ENCODE measurements around the gene PLK5. TPM values are rescaled to one million over a fixed set of nuclear protein-coding genes. Genes with fewer than 3 reads are reported as not detected.

The PLK5 gene
- total and polyA plus RNA-seq, 2 donors (not counting 1 experiment from before 2014, with no cell fraction given): not detected

- Histone ChIP-seq H3K9ac (ENCODE audit: low read length) (no peak overlapping the region), H3K4me3 (ENCODE audit: control extremely low read depth in 1 of 5, extremely low read depth in 1 of 5, insufficient read depth in 1 of 5, low read depth in 2 of 5, low read length in 4 of 5) (no peak overlapping the region), H3K27ac (ENCODE audit: low read length in 2 of 2) (no peak overlapping the region), H2AFZ (ENCODE audit: insufficient read depth, low read depth, low read length, poor library complexity, severe bottlenecking) (no peak overlapping the region), H3K9me3 (ENCODE audit: control extremely low read depth in 1 of 3, control insufficient read depth in 2 of 3, insufficient read depth in 1 of 3, low read length in 2 of 3) (peaks cover 0 to 51% (median 7%) of the 10 kb centered on the region in 3 donors), H3K27me3 (replicated peaks in 1 of 4; ENCODE audit: control extremely low read depth in 1 of 4, control insufficient read depth in 3 of 4, insufficient read depth in 4 of 4, low read length in 3 of 4) (peaks cover 0 to 76% (median 18%) of the 10 kb centered on the region in 4 experiments), H4K20me1 (ENCODE audit: control insufficient read depth, insufficient read depth, low read length, poor library complexity, severe bottlenecking) (no peaks in the 10 kb centered on the region), H3K36me3 (replicated peaks in 1 of 2; ENCODE audit: control extremely low read depth in 1 of 2, control insufficient read depth in 1 of 2, extremely low read depth in 1 of 2, insufficient read depth in 2 of 2, low read length in 1 of 2) (no peaks in the 10 kb centered on the region), H3K79me2 (ENCODE audit: control insufficient read depth, insufficient read depth, low read length) (no peaks in the 10 kb centered on the region), H3K4me2 (replicated peaks; ENCODE audit: low read depth, low read length, poor library complexity, severe bottlenecking) (no peak overlapping the region), H3K4me1 (ENCODE audit: control insufficient read depth in 2 of 2, insufficient read depth in 2 of 2, low read length in 2 of 2) (peaks cover 21 to 22% of the 10 kb centered on the region in 2 donors)
- TF ChIP-seq, protein P1, sequence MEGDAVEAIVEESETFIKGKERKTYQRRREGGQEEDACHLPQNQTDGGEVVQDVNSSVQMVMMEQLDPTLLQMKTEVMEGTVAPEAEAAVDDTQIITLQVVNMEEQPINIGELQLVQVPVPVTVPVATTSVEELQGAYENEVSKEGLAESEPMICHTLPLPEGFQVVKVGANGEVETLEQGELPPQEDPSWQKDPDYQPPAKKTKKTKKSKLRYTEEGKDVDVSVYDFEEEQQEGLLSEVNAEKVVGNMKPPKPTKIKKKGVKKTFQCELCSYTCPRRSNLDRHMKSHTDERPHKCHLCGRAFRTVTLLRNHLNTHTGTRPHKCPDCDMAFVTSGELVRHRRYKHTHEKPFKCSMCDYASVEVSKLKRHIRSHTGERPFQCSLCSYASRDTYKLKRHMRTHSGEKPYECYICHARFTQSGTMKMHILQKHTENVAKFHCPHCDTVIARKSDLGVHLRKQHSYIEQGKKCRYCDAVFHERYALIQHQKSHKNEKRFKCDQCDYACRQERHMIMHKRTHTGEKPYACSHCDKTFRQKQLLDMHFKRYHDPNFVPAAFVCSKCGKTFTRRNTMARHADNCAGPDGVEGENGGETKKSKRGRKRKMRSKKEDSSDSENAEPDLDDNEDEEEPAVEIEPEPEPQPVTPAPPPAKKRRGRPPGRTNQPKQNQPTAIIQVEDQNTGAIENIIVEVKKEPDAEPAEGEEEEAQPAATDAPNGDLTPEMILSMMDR (IDR thresholded peaks at IDR 0.05): no peak
- TF ChIP-seq EZH2 (IDR thresholded peaks at IDR 0.05; ENCODE audit: borderline replicate concordance, insufficient read depth, low read depth, low read length, poor library complexity, severe bottlenecking): no peak
- ATAC-seq (ENCODE audit: low read depth) (no peak), DNase-seq (no peak)
- ChIA-PET POLR2A (no interaction called here), CTCF (no interaction called here)
- Mint-ChIP-seq H3K4me1 (peaks cover 11% of the 10 kb centered on the region), H3K9me3 (ENCODE audit: insufficient read depth) (no peaks in the 10 kb centered on the region), H3K27ac (no peak overlapping the region), H3K27me3 (peaks cover 37% of the 10 kb centered on the region), H3K4me3 (no peak overlapping the region)
- 42% methylated on average over 23 of the region's 25 CpGs for WGBS (ENCODE audit: insufficient coverage)
- intact Hi-C loops (cut with micrococcal nuclease): no loop called here
Observed at GRCh38 chr19:1510442-1510806, 13.5 kb upstream of the PLK5 start.

DNA sequence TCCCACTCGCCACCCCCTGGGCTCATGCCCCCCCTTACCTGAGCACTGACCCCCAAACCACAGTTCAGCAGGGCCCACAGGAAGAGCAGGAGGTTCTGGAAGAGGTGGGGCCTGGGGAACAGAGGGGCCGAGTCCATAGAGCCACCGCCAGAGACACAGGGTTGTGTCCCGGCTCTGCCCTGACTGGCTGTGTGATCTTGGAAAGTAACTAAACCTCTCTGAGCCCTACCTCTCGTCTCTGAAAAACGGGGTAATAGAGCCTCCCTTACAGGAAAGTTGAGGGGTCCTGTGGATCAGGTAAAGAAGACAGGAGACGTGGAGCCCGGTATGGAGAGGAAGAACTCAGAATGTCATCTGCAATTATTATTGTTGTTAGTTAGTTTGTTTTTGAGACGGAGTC, 13.1 kb upstream of the PLK5 start:
- Histone ChIP-seq H3K4me2 (replicated peaks; ENCODE audit: low read depth, low read length, poor library complexity, severe bottlenecking) (no peak overlapping the region), H3K27me3 (replicated peaks in 1 of 4; ENCODE audit: control extremely low read depth in 1 of 4, control insufficient read depth in 3 of 4, insufficient read depth in 4 of 4, low read length in 3 of 4) (peaks cover 0 to 75% (median 17%) of the 10 kb centered on the region in 4 experiments), H3K9ac (ENCODE audit: low read length) (no peak overlapping the region), H3K4me1 (ENCODE audit: control insufficient read depth in 2 of 2, insufficient read depth in 2 of 2, low read length in 2 of 2) (peaks cover 21 to 22% of the 10 kb centered on the region in 2 donors), H3K27ac (ENCODE audit: low read length in 2 of 2) (no peak overlapping the region), H3K36me3 (replicated peaks in 1 of 2; ENCODE audit: control extremely low read depth in 1 of 2, control insufficient read depth in 1 of 2, extremely low read depth in 1 of 2, insufficient read depth in 2 of 2, low read length in 1 of 2) (no peaks in the 10 kb centered on the region), H4K20me1 (ENCODE audit: control insufficient read depth, insufficient read depth, low read length, poor library complexity, severe bottlenecking) (no peaks in the 10 kb centered on the region), H3K9me3 (ENCODE audit: control extremely low read depth in 1 of 3, control insufficient read depth in 2 of 3, insufficient read depth in 1 of 3, low read length in 2 of 3) (peaks cover 0 to 48% (median 7%) of the 10 kb centered on the region in 3 donors), H3K4me3 (ENCODE audit: control extremely low read depth in 1 of 5, extremely low read depth in 1 of 5, insufficient read depth in 1 of 5, low read depth in 2 of 5, low read length in 4 of 5) (no peak overlapping the region), H2AFZ (ENCODE audit: insufficient read depth, low read depth, low read length, poor library complexity, severe bottlenecking) (no peak overlapping the region), H3K79me2 (ENCODE audit: control insufficient read depth, insufficient read depth, low read length) (no peaks in the 10 kb centered on the region)
- intact Hi-C loops (cut with micrococcal nuclease): no loop called here
- POLR2A ChIA-PET: no interaction called here
- CTCF ChIA-PET: no interaction called here
- H3K27me3 Mint-ChIP-seq: peaks cover 37% of the 10 kb centered on the region
- no peak overlapping the region for H3K27ac Mint-ChIP-seq
- H3K9me3 Mint-ChIP-seq (ENCODE audit: insufficient read depth): no peaks in the 10 kb centered on the region
- 57% methylated on average over 5 of the region's 9 CpGs for WGBS (ENCODE audit: insufficient coverage)
- peaks cover 11% of the 10 kb centered on the region for H3K4me1 Mint-ChIP-seq
- TF ChIP-seq, protein P1 (IDR thresholded peaks at IDR 0.05): no peak
- no peak for TF ChIP-seq EZH2 (IDR thresholded peaks at IDR 0.05; ENCODE audit: borderline replicate concordance, insufficient read depth, low read depth, low read length, poor library complexity, severe bottlenecking)
- no peak overlapping the region for H3K4me3 Mint-ChIP-seq
- DNase-seq (no peak), ATAC-seq (ENCODE audit: low read depth) (no peak)
